IMR-90 (cell line): Measurements from ENCODE around the gene ISG20. TPM values are rescaled to one million over a fixed set of nuclear protein-coding genes. Genes with fewer than 3 reads are reported as not detected.

Source experiments
- ATAC-seq: fragments of 200-7000 bp; cut with Tn5 transposase; 2 replicates; pipeline ENCODE4 v1.9.1; 2020; ENCODE audit warnings: low read depth, mild to moderate bottlenecking, moderate library complexity
- BruUV-seq: library from RNA; stranded (reverse); fragments of 400-500 nt; replicated peaks from 2 replicates; lab custom pipeline; 2021; lab: Mats Ljungman, UMichigan
- CTCF ChIA-PET: fragments of 300-600 bp; formaldehyde crosslinking; extraction: SDS; loops from one replicate; lab custom pipeline; 2021; ENCODE audit warnings: antibody characterized with exemption; lab: Yijun Ruan, JAX
- POLR2A ChIA-PET: fragments of 300-600 bp; sonication (Branson Sonifier 250); formaldehyde crosslinking; loops from one replicate; lab custom pipeline; 2022; ENCODE audit warnings: antibody characterized with exemption; ENCODE audit not compliant: unreplicated experiment; lab: Charles Lee
- DNase-seq: peaks from one replicate; pipeline ENCODE4 v3.0.0; 2013
- H2AFZ ChIP-seq: replicated peaks from 2 replicates; pipeline ENCODE3; 2013; ENCODE audit warnings: low read length, mild to moderate bottlenecking; ENCODE audit not compliant: poor library complexity
- H2AK5ac ChIP-seq: 2 replicates; pipeline ENCODE4 v1.6.1; 2013; ENCODE audit warnings: low read depth, low read length, inconsistent platforms
- H2AK9ac ChIP-seq: replicated peaks from 2 replicates; pipeline ENCODE3; 2013; ENCODE audit warnings: mild to moderate bottlenecking, low read depth, low read length, moderate library complexity; ENCODE audit not compliant: poor library complexity
- H2BK120ac ChIP-seq: 2 replicates; pipeline ENCODE4 v1.6.1; 2013; ENCODE audit warnings: low read depth, low read length, inconsistent platforms
- H2BK15ac ChIP-seq: 3 replicates; pipeline ENCODE4 v1.6.1; 2013; ENCODE audit warnings: low read depth, low read length, inconsistent platforms
- H2BK20ac ChIP-seq: 2 replicates; pipeline ENCODE4 v1.6.1; 2013; ENCODE audit warnings: low read depth, mild to moderate bottlenecking, inconsistent platforms, low read length, moderate library complexity
- H2BK5ac ChIP-seq: 2 replicates; pipeline ENCODE4 v1.6.1; 2013; ENCODE audit warnings: mild to moderate bottlenecking, low read depth, low read length, inconsistent platforms; ENCODE audit not compliant: poor library complexity, severe bottlenecking
- H3K14ac ChIP-seq: replicated peaks from 2 replicates; pipeline ENCODE4 v1.6.1; 2013; ENCODE audit warnings: low read depth, low read length, inconsistent platforms
- H3K18ac ChIP-seq: 2 replicates; pipeline ENCODE4 v1.6.1; 2013; ENCODE audit warnings: low read depth, low read length, control low read depth
- H3K23ac ChIP-seq: 2 replicates; pipeline ENCODE4 v1.6.1; 2013; ENCODE audit warnings: low read depth, low read length, inconsistent platforms
- H3K27ac ChIP-seq: 2 replicates; pipeline ENCODE4 v1.5.1; 2013; ENCODE audit warnings: mild to moderate bottlenecking, control low read depth, low read length; ENCODE audit not compliant: insufficient read depth
- H3K27me3 ChIP-seq: 2 replicates; pipeline ENCODE4 v1.6.1; 2013; ENCODE audit warnings: low read length; ENCODE audit not compliant: control insufficient read depth, insufficient read depth
- H3K36me3 ChIP-seq: 2 replicates; pipeline ENCODE4 v1.6.1; 2013; ENCODE audit warnings: low read length, mixed read lengths; ENCODE audit not compliant: control insufficient read depth, insufficient read depth
- H3K4ac ChIP-seq: 2 replicates; pipeline ENCODE4 v1.6.1; 2013; ENCODE audit warnings: low read depth, low read length, inconsistent platforms
- H3K4me1 ChIP-seq: 2 replicates; pipeline ENCODE4 v1.6.1; 2013; ENCODE audit warnings: low read length, mixed read lengths; ENCODE audit not compliant: control insufficient read depth, insufficient read depth
- H3K4me2 ChIP-seq: 2 replicates; pipeline ENCODE4 v1.6.1; 2013; ENCODE audit warnings: low read depth, mild to moderate bottlenecking, control low read depth, low read length, moderate library complexity
- H3K4me3 ChIP-seq: 2 replicates; pipeline ENCODE4 v1.5.1; 2013; ENCODE audit warnings: low read depth, mild to moderate bottlenecking, control low read depth, low read length, moderate library complexity; ENCODE audit not compliant: insufficient read depth
- H3K56ac ChIP-seq: 2 replicates; pipeline ENCODE4 v1.6.1; 2013; ENCODE audit warnings: low read length, inconsistent platforms; ENCODE audit not compliant: insufficient read depth; ENCODE audit errors: extremely low read depth
- H3K79me1 ChIP-seq, 2 experiments: 2 replicates each; pipeline ENCODE4 v1.6.1; 2013; ENCODE audit warnings: low read length in 2 of 2, inconsistent platforms in 1 of 2, low read depth in 1 of 2
- H3K9ac ChIP-seq: 2 replicates; pipeline ENCODE4 v1.6.1; 2013; ENCODE audit warnings: low read depth, low read length, control low read depth
- H3K9me1 ChIP-seq: 2 replicates; pipeline ENCODE4 v1.6.1; 2013; ENCODE audit warnings: low read length, inconsistent platforms; ENCODE audit not compliant: insufficient read depth
- H3K9me3 ChIP-seq: 2 replicates; pipeline ENCODE4 v1.6.1; 2013; ENCODE audit warnings: low read length; ENCODE audit not compliant: control insufficient read depth, insufficient read depth
- H4K20me1 ChIP-seq: 2 replicates; pipeline ENCODE4 v1.6.1; 2013; ENCODE audit warnings: low read length, inconsistent platforms; ENCODE audit not compliant: insufficient read depth
- H4K5ac ChIP-seq: 2 replicates; pipeline ENCODE4 v1.6.1; 2013; ENCODE audit warnings: mild to moderate bottlenecking, low read depth, low read length, control low read depth
- H4K8ac ChIP-seq, 2 experiments: 2 replicates each; pipeline ENCODE4 v1.6.1; 2013; ENCODE audit warnings: low read depth in 2 of 2, low read length in 2 of 2, control low read depth in 1 of 2, inconsistent platforms in 1 of 2
- H4K91ac ChIP-seq: 2 replicates; pipeline ENCODE4 v1.6.1; 2013; ENCODE audit warnings: low read depth, low read length, inconsistent platforms; ENCODE audit not compliant: insufficient read depth
- BHLHE40 ChIP-seq: fragments of 150-350 bp; IDR thresholded peaks from 2 replicates; pipeline ENCODE4 v1.6.1; 2016; ENCODE audit warnings: mild to moderate bottlenecking, low read depth, low read length
- CHD1 ChIP-seq: IDR thresholded peaks from 2 replicates; pipeline ENCODE4 v1.6.1; 2012; ENCODE audit warnings: low read depth, low read length, improper control_type of control experiment
- FOS ChIP-seq: fragments of 150-350 bp; IDR thresholded peaks from 2 replicates; pipeline ENCODE4 v1.6.1; 2016; ENCODE audit warnings: low read depth, low read length
- MAFK ChIP-seq: IDR thresholded peaks from 2 replicates; pipeline ENCODE4 v1.6.1; 2012; ENCODE audit warnings: low read depth, low read length, improper control_type of control experiment
- MXI1 ChIP-seq: IDR thresholded peaks from 2 replicates; pipeline ENCODE4 v1.6.1; 2012; ENCODE audit warnings: low read depth, mild to moderate bottlenecking, low read length, moderate library complexity, borderline replicate concordance
- POLR2A ChIP-seq: IDR thresholded peaks from 2 replicates; pipeline ENCODE4 v1.6.1; 2012; ENCODE audit warnings: mild to moderate bottlenecking, low read depth, low read length
- RFX5 ChIP-seq: IDR thresholded peaks from 2 replicates; pipeline ENCODE4 v1.8.0; 2012; ENCODE audit warnings: low read depth, mild to moderate bottlenecking, low read length, moderate library complexity
- SMC3 ChIP-seq: fragments of 150-350 bp; IDR thresholded peaks from 2 replicates; pipeline ENCODE4 v1.6.1; 2016; ENCODE audit warnings: low read depth, mild to moderate bottlenecking, antibody characterized with exemption, low read length, moderate library complexity
- WGBS, 2 experiments: methylation state at CpG; one replicate each; pipeline versions ENCODE4 v1.1.5 to v1.1.7; 2013; ENCODE audit warnings: missing lambda C conversion rate in 2 of 2; ENCODE audit not compliant: insufficient read length in 1 of 2; ENCODE audit errors: extremely low coverage in 2 of 2; 5-methylcytosine and 5-hydroxymethylcytosine counted together
- dilution Hi-C: fragments of 300-500 bp; cut with HindIII; formaldehyde crosslinking; loops from one replicate; pipeline ENCODE4 v1.14.3; 2018; ENCODE audit warnings: low sequenced_read_pairs; ENCODE audit not compliant: unreplicated experiment
- in situ Hi-C: fragments of 300-500 bp; cut with MboI; formaldehyde crosslinking; loops from 3 replicates; pipeline ENCODE4 v1.14.3; 2019; ENCODE audit warnings: low sequenced_read_pairs, inconsistent platforms, mixed read lengths
- intact Hi-C: fragments of 100-400 bp; cut with micrococcal nuclease; formaldehyde crosslinking; loops from 2 replicates; pipeline ENCODE4 v1.10.0; 2022
- polyA plus RNA-seq, 3 experiments: library from polyadenylated mRNA; depleted of rRNA; stranded (reverse); fragments of >200 nt; gene quantifications; 2 replicates each; pipeline ENCODE4 v1.2.3, GENCODE V29; 2012; ENCODE audit warnings: low replicate concordance in 1 of 3
- total RNA-seq: library from RNA; depleted of rRNA; stranded (reverse); fragments of >200 nt; gene quantifications from 2 replicates; pipeline ENCODE4 v1.2.3, GENCODE V29; 2012
- TF ChIP-seq, protein P1 (sequence below): conservative IDR thresholded peaks from 2 replicates; pipeline ENCODE4 v1.5.1; 2012; ENCODE audit warnings: mild to moderate bottlenecking, low read depth, low read length, improper control_type of control experiment
- TF ChIP-seq, protein P2 (sequence below): fragments of 150-350 bp; IDR thresholded peaks from 2 replicates; pipeline ENCODE4 v1.6.1; 2017; ENCODE audit warnings: mild to moderate bottlenecking, antibody characterized with exemption, low read length, low read depth

The ISG20 gene
- total and polyA plus RNA-seq, 2 of the 4 experiments (the other 2 are of a cell fraction), result 0.72 to 1.2 TPM

DNA sequence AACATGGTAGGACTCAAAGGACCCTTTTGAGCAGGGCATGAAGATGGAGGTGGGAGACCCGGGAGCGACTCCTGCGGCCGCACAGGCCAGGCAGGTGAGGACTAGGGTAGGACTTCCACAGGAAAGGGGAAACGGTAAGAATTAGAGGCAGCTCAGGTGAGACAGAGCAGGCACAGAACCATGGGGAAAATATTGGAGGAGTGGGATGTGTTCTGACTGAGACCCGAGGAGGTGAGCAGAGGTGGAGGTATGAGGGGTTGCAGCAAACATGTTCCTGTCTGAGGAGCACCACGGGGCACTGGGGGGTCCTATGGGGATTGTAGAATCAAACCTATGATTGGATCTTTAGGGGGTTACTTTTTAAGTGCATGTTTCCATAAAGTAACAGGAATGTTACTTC is 1.4 kb upstream of the ISG20 start:
- TF ChIP-seq CHD1 (no peak), MAFK (no peak), SMC3 (no peak), MXI1 (no peak), BHLHE40 (no peak), POLR2A (no peak), RFX5 (no peak), FOS (no peak)
- TF ChIP-seq, protein P1, sequence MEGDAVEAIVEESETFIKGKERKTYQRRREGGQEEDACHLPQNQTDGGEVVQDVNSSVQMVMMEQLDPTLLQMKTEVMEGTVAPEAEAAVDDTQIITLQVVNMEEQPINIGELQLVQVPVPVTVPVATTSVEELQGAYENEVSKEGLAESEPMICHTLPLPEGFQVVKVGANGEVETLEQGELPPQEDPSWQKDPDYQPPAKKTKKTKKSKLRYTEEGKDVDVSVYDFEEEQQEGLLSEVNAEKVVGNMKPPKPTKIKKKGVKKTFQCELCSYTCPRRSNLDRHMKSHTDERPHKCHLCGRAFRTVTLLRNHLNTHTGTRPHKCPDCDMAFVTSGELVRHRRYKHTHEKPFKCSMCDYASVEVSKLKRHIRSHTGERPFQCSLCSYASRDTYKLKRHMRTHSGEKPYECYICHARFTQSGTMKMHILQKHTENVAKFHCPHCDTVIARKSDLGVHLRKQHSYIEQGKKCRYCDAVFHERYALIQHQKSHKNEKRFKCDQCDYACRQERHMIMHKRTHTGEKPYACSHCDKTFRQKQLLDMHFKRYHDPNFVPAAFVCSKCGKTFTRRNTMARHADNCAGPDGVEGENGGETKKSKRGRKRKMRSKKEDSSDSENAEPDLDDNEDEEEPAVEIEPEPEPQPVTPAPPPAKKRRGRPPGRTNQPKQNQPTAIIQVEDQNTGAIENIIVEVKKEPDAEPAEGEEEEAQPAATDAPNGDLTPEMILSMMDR, result no peak
- TF ChIP-seq, protein P2, sequence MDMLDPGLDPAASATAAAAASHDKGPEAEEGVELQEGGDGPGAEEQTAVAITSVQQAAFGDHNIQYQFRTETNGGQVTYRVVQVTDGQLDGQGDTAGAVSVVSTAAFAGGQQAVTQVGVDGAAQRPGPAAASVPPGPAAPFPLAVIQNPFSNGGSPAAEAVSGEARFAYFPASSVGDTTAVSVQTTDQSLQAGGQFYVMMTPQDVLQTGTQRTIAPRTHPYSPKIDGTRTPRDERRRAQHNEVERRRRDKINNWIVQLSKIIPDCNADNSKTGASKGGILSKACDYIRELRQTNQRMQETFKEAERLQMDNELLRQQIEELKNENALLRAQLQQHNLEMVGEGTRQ, result no peak
- Histone ChIP-seq H3K9ac (no peak overlapping the region), H3K23ac (no peak overlapping the region), H2AK5ac (no peak overlapping the region), H4K5ac (no peak overlapping the region), H3K27ac (no peak overlapping the region), H2BK15ac (no peak overlapping the region), H2AFZ (no peak overlapping the region), H3K4me2 (no peak overlapping the region), H2BK5ac (no peak overlapping the region), H3K9me1 (peaks cover 11% of the 10 kb centered on the region), H2AK9ac (no peak overlapping the region), H3K14ac (no peak overlapping the region), H3K4ac (no peak overlapping the region), H2BK120ac (no peak overlapping the region), H3K18ac (no peak overlapping the region), H3K4me3 (no peak overlapping the region), H3K4me1 (peaks cover 18% of the 10 kb centered on the region), H4K8ac (no peak overlapping the region), H3K36me3 (peaks cover 5% of the 10 kb centered on the region), H3K79me1 (peaks cover 4 to 49% of the 10 kb centered on the region in 2 experiments), H3K9me3 (no peaks in the 10 kb centered on the region), H4K91ac (no peak overlapping the region), H4K20me1 (peaks cover 23% of the 10 kb centered on the region), H3K56ac (no peak overlapping the region), H3K27me3 (no peaks in the 10 kb centered on the region), H2BK20ac (no peak overlapping the region)
- dilution Hi-C loops, result no loop called here
- DNase-seq (no peak), ATAC-seq (no peak)
- ChIA-PET POLR2A (interaction anchor here (0.8 kb wide), 1 partner anchor 12 kb away, joined by 3 read pairs; no protein-coding TSS in a partner anchor), CTCF (no interaction called here)
- no CpG with 5 or more reads among the region's 7 CpGs for WGBS, 2 experiments
- no TSS peak for BruUV-seq
- intact Hi-C loops, result no loop called here
- in situ Hi-C loops, result no loop called here
